Measurements from ENCODE around the gene BRIP1.

The BRIP1 gene

GRCh38 chr17:61872099-61872498, 8.8 kb upstream of the BRIP1 start:
- H3K4me2 ChIP-seq = no peak overlapping the region
- TF ChIP-seq, protein P1, sequence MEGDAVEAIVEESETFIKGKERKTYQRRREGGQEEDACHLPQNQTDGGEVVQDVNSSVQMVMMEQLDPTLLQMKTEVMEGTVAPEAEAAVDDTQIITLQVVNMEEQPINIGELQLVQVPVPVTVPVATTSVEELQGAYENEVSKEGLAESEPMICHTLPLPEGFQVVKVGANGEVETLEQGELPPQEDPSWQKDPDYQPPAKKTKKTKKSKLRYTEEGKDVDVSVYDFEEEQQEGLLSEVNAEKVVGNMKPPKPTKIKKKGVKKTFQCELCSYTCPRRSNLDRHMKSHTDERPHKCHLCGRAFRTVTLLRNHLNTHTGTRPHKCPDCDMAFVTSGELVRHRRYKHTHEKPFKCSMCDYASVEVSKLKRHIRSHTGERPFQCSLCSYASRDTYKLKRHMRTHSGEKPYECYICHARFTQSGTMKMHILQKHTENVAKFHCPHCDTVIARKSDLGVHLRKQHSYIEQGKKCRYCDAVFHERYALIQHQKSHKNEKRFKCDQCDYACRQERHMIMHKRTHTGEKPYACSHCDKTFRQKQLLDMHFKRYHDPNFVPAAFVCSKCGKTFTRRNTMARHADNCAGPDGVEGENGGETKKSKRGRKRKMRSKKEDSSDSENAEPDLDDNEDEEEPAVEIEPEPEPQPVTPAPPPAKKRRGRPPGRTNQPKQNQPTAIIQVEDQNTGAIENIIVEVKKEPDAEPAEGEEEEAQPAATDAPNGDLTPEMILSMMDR (conservative IDR thresholded peaks at IDR 0.05; ENCODE audit: low read depth, low read length) = no peak
- no peak overlapping the region for H3K4me3 ChIP-seq (IDR thresholded peaks at IDR 0.05; ENCODE audit: insufficient read depth, low read depth, low read length)
- peaks cover 5% of the 10 kb centered on the region; the same call in 1 of the 2 replicates for H3K36me3 ChIP-seq (ENCODE audit: insufficient read depth)
- no peaks in the 10 kb centered on the region for H4K20me1 ChIP-seq (ENCODE audit: insufficient read depth)
- H3K27me3 ChIP-seq (ENCODE audit: insufficient read depth, low read depth) = no peaks in the 10 kb centered on the region
- H3K27ac ChIP-seq = no peak overlapping the region
- no peak overlapping the region for H2AFZ ChIP-seq (ENCODE audit: low read depth)
- no peak overlapping the region for H3K9ac ChIP-seq
- no peaks in the 10 kb centered on the region for H3K4me1 ChIP-seq (ENCODE audit: low read depth, poor library complexity, severe bottlenecking)
- H3K79me2 ChIP-seq (ENCODE audit: insufficient read depth, low read depth) = no peaks in the 10 kb centered on the region

- Histone ChIP-seq H3K27ac (no peak overlapping the region), H3K79me2 (ENCODE audit: insufficient read depth, low read depth) (no peaks in the 10 kb centered on the region), H3K9ac (no peak overlapping the region), H3K4me1 (ENCODE audit: low read depth, poor library complexity, severe bottlenecking) (peaks cover 5% of the 10 kb centered on the region), H2AFZ (ENCODE audit: low read depth) (no peak overlapping the region), H3K4me2 (no peak overlapping the region), H3K36me3 (ENCODE audit: insufficient read depth) (peaks cover 5% of the 10 kb centered on the region; the same call in 1 of the 2 replicates), H3K4me3 (IDR thresholded peaks at IDR 0.05; ENCODE audit: insufficient read depth, low read depth, low read length) (no peak overlapping the region), H4K20me1 (ENCODE audit: insufficient read depth) (no peaks in the 10 kb centered on the region), H3K27me3 (ENCODE audit: insufficient read depth, low read depth) (no peaks in the 10 kb centered on the region)
- TF ChIP-seq, protein P1 (conservative IDR thresholded peaks at IDR 0.05; ENCODE audit: low read depth, low read length) = no peak
Observed at GRCh38 chr17:61869138-61869537, 5.8 kb upstream of the BRIP1 start.

DNA sequence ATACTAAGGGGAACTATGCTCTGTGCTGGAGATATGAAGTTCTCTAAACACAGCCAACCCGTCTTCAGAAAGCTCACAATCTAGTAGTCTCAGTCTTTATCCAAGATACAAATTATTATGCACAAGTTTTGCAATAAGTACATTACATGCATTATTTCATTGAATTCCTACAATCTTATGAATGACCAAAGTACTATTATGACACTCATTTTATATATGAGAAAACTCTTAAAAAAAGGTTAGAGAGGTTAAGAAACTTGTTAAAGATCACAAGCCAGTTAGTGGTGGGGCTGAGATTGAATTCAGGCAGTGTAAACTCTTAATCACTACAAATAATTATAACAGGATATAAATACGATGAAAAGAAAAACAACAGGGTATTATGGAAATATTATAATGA, 4.7 kb upstream of the BRIP1 start:
- Histone ChIP-seq H3K27me3 (ENCODE audit: insufficient read depth, low read depth) (no peaks in the 10 kb centered on the region), H3K4me2 (no peak overlapping the region), H3K36me3 (ENCODE audit: insufficient read depth) (peaks cover 5% of the 10 kb centered on the region; the same call in 1 of the 2 replicates), H4K20me1 (ENCODE audit: insufficient read depth) (no peaks in the 10 kb centered on the region), H3K4me3 (IDR thresholded peaks at IDR 0.05; ENCODE audit: insufficient read depth, low read depth, low read length) (no peak overlapping the region), H3K27ac (no peak overlapping the region), H3K79me2 (ENCODE audit: insufficient read depth, low read depth) (no peaks in the 10 kb centered on the region), H3K9ac (no peak overlapping the region), H3K4me1 (ENCODE audit: low read depth, poor library complexity, severe bottlenecking) (peaks cover 8% of the 10 kb centered on the region), H2AFZ (ENCODE audit: low read depth) (no peak overlapping the region)
- TF ChIP-seq, protein P1 (conservative IDR thresholded peaks at IDR 0.05; ENCODE audit: low read depth, low read length) = no peak

DNA sequence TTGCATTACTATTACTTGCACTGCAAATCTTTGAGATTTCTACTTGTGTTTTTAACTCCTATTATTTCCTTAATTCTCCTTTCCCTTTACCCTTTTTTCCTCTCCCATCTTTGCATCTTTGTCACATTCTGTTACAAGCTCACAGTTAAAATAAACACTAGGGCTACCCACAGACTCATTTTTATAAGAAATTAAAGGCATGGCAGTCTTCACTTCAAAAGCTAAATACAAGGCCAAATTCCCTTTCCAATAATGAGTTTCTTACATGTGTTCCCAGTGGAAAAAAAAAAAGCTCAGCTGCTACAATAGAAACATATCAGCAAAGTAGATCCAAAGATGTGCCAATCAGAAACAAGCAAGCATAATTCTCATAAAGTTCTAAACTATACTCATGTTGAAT, 3.7 kb upstream of the BRIP1 start:
- H3K36me3 ChIP-seq (ENCODE audit: insufficient read depth) = peaks cover 5% of the 10 kb centered on the region; the same call in 1 of the 2 replicates

More for the DNA sequence above, 3.7 kb upstream of the BRIP1 start:
- TF ChIP-seq, protein P1 (conservative IDR thresholded peaks at IDR 0.05; ENCODE audit: low read depth, low read length) = no peak
- Histone ChIP-seq H4K20me1 (ENCODE audit: insufficient read depth) (no peaks in the 10 kb centered on the region), H3K4me1 (ENCODE audit: low read depth, poor library complexity, severe bottlenecking) (peaks cover 13% of the 10 kb centered on the region), H3K9ac (no peak overlapping the region), H3K27ac (no peak overlapping the region), H3K4me3 (IDR thresholded peaks at IDR 0.05; ENCODE audit: insufficient read depth, low read depth, low read length) (no peak overlapping the region), H3K79me2 (ENCODE audit: insufficient read depth, low read depth) (peaks cover 5% of the 10 kb centered on the region; the same call in 1 of the 2 replicates), H3K27me3 (ENCODE audit: insufficient read depth, low read depth) (no peaks in the 10 kb centered on the region), H2AFZ (ENCODE audit: low read depth) (no peak overlapping the region), H3K4me2 (no peak overlapping the region)

All from KMS-11 (cell line).